GM13977 (cell line): ENCODE data around the gene MAP7D2.

Experiments
- DNase-seq: peaks from one replicate; pipeline ENCODE4 v3.0.0; 2012; ENCODE audit warnings: low spot score
- CTCF ChIP-seq: IDR thresholded peaks from 2 replicates; pipeline ENCODE4 v1.5.1; 2012; ENCODE audit warnings: mild to moderate bottlenecking, control low read depth; ENCODE audit not compliant: insufficient read depth; ENCODE audit errors: extremely low read depth, missing control alignments
- in situ Hi-C: fragments of 300-500 bp; cut with MboI; formaldehyde crosslinking; loops from one replicate; pipeline ENCODE4 v1.12.0; 2022; ENCODE audit warnings: low sequenced_read_pairs, low pct_unique_long_range_greater_than_20kb, mixed read lengths, inconsistent platforms; ENCODE audit not compliant: unreplicated experiment

The MAP7D2 gene

GRCh38 chrX:19990556-19991349 lies 126.0 kb downstream of the MAP7D2 start, which contains the start of gene BCLAF3:
Gene BCLAF3, minus strand, starts transcription at chrX:19991061. Its CDS starts 20,797 bp downstream, at chrX:19970264.
- in situ Hi-C loops: no loop called here
- peak; percentile 95 for DNase-seq
- peak; percentile 80 for TF ChIP-seq CTCF

GRCh38 chrX:19990151-19990555 lies 126.6 kb downstream of the MAP7D2 start:
- in situ Hi-C loops: no loop called here
- peak; percentile 20 for TF ChIP-seq CTCF

GRCh38 chrX:19987856-19988255 lies 128.9 kb downstream of the MAP7D2 start:
- no peak for TF ChIP-seq CTCF
- no peak for DNase-seq
- in situ Hi-C loops: no loop called here

More at GRCh38 chrX:19990151-19990555, 126.6 kb downstream of the MAP7D2 start:
- peak; percentile 36 for DNase-seq

GRCh38 chrX:19986531-19986930 lies 130.2 kb downstream of the MAP7D2 start:
- in situ Hi-C loops: no loop called here
- TF ChIP-seq CTCF: no peak
- no peak for DNase-seq

- no peak for DNase-seq
- in situ Hi-C loops: no loop called here
- TF ChIP-seq CTCF: no peak
Measured at GRCh38 chrX:19981947-19982346, 134.8 kb downstream of the MAP7D2 start.

GRCh38 chrX:19975845-19976244 lies 140.9 kb downstream of the MAP7D2 start:
- no peak for TF ChIP-seq CTCF
- in situ Hi-C loops: no loop called here
- no peak for DNase-seq
